NCI-H510A treated with DMSO at 0.1 percent for 48 hours (cell line): ENCODE data around the gene HMGN3.

Experiments
- DNase-seq: peaks from one replicate; lab custom pipeline; 2025; lab: John Stamatoyannopoulos, UW

Gene HMGN3

DNA sequence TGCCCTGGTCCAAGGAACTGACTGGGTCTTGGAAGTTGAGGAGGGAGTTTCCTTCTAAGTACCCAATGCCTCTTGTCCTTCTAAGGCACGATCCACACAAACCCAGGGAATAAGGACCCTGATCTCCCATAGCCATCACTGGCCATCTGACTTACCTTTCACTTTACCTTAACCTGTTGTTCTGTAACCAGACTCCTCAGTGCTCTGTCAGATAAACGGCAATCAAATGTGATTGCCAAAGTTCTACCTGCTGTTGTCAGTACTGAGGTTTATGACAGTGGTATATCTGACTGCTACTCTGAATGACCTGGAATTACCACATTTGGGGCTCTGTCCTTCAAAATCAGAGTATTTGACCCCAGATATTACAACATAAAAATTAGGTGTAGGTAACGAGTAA is 49.8 kb downstream of the HMGN3 start:
- DNase-seq: no peak

DNA sequence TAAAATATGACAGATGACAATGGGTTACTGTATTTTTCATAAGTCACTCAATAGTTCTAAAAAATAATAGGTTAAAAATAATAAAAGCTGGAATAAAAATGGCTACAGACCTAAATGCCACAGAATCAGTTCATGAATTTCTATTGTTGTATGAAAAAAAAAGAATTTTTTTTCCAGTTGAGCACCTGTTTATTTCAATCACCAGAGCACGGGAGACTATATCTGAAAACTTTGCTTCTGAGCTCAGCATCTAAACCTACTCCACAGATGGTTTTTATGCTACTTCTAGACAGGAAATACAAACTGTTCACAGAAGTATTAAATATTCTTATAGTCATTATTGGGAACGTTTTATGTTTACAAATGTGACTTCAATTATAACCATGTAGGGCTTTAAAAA is 50.4 kb downstream of the HMGN3 start:
- no peak for DNase-seq

DNA sequence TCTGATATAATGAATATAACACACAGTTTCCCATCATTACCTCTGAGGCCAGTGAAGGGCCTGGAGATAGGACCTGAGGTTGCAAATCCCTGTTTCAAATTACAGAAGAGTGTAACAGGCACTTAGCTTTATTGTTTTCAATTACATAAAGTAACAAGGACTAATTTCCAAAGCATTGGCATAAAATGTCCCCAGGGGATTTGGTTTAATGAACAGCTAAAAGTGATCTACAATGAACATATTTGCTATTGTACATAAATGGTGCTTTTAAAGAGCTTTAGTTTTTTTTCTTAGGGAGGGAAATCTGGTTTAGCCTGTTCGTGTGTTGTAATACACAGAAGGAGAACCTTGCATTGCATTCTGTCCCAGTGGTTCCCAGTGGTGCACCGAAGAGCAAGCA is 54.4 kb downstream of the HMGN3 start:
- no peak for DNase-seq

DNA sequence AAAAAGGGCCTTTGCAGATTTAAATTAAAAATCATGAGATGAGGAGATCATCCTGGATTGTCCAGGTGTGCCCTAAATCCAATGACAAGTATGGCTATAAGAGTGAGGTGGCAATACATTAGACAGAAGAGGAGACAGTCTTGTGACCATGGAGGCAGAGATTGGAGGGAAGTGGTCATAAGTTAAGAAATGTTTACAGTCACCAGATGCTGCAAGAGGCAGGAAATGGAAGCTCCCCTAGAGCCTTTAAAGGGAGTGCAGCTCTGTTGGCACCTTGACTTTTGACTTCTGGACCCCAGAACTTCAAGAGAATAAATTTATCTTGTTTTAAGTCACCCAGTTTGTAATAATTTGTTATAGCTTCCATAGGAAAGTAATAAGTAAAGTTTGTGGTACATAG is 61.1 kb downstream of the HMGN3 start:
- DNase-seq: no peak

DNA sequence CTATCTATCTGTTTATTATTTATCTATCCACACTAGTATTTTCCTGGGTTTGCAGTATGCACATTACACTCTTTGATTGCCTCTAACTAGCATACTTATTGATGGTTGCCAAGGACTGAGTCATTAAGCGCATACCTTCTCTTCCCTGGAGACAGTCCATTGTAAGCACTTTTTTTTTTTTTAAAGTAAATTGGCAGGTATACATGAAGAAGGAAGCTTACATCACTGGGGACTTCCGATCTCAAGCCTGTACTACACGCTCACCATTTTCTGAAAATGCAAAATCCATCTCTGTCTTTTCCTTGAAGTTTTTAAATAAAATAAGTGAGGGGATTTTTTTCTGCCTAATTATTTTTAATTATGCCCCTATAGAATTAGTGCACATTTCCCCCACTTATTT is 63.5 kb downstream of the HMGN3 start:
- DNase-seq: no peak

DNA sequence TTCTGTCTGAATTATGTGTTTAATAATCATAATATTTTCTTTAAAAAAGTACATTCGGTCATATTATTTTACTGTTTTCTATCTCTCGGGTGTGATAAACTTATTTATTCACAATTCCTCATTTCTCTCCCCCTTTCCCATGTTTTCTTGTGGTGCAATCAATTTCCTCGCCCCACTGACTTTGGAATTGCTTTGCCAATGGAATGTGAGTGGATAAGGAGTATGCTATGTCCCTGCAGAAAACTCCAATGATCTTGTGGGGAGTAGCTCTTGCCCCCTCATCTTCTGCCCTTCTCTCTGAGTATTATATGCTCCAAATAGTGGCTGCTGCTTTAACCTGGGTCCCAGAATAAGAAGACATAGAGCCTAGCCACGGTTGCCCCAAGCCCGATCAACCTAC is 64.1 kb downstream of the HMGN3 start:
- DNase-seq: no peak

DNA sequence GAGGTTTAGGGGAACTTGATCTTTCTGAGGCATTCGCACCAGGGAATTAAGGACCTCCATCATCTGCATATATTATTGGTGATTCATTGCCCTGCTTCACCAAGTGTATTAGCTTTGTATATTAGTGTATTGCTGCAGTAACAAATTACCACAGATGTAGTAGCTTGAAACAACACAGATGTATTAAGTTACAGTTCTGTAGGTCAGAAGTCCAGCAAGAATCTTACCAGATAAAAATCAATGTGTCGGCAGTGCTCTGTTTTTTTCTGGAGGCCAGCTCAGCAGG is 65.8 kb downstream of the HMGN3 start:
- no peak for DNase-seq

DNA sequence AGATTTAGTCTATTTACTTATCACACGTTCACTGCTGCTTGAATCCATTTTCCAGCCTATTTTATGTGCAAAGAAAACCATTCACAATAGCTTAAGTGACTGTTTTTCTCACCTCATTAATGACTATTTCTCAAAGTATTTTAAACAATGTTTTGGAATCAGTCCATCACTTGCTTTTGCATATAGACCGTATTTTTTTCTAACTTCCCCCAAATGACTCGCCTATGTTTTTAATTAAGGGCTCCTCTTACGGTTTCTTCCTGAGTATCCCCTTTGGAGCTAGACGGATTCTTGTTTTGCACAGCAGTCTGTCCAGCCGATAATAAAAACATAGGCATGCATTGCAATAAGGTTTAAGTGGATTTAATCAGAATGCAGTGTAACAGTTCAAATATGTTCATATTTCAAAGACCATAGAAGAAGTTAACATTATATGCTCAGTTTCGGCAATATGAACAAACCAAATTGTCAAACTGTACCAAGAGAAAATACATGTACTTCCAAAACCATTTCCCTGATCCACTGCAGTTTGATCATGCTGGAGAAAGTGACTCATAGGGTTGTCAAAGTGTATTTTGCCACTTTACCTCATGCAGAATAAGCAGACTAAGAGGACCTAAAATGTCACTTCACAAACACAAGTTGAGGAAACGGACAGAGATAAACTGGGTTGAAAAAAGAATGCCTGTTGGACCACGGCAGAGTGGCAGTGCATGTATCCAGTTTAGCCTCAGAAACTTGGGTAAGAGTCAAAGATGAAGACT is 66.4 kb downstream of the HMGN3 start:
- no peak for DNase-seq

DNA sequence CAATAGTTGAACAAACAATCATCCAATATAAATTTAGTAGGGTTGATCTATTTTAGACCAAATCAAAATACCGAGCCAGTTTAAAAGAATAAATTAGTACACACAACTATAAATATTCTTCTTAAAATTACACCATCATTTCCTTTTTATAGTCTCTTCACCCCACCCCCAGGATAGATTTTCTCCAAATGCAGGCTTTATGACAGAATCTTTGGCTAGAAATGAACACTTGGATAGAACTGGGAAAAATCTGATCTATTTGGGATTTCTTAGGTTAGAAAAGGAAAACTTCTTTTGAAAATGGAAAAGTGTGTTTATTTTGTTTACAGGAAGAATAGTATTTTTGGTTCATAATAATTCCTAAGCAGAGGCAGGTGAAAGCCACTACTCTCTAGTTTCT is 74.6 kb downstream of the HMGN3 start:
- no peak for DNase-seq

DNA sequence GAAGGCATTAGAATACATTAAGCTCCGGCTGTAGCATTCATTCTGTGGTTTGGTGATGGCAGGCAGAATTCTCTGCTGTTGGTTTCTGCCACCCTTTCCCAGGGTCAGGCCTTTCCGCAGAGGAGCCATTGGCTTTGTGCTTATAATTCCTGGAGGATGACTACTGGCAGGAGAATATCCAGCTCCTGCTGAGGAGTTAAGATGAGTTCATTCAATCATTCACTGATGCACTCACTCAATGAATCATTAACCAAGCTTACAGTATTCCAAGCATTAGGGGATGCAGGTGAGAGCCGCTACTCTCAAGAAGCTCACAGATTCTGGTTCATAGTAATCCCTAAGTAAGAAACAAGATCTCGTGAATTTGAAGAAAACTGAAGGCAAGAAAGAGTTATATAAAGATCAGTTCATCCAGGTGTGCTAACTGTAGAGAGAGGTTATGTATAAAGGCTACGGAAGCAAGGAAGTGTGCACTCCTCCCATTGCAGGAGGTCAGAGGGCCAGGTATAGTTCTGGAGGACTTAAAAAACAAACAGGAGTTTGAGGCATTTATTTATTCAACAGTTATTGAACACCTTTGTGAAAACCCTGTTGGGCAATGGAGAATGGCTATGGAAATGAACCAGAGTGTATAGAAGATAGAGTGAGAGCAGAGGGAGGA is 75.5 kb downstream of the HMGN3 start:
- DNase-seq: no peak

DNA sequence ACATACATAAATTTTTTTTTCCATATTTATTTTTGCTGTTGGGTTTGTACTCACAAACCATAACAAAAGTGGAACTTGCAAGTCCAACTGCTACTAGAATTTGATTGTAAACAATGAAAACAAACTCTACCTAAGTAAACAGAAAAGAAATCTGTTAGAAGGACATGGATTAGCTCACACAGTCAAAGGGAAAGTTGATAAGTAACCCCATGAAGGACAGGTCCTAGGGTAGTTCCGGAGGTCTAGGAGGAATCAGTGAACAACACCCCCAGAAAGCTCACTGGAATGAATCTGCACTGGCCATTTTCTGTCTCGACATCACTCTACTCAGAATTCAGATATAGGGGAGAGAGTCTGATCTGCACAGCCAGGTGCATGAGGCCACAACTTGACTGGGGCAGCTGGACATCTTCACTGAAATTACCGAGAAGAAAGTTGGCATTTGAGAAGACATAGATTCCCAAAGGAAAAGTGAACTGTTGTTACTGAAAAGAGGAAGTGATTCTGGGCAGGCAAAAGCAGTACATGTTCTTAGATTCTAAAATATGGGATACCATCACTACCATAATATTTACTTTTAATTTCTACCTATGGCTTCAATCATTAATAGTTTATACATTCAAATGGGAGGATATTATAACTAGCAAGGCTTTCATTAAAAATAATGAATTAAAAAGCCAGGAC is 76.4 kb downstream of the HMGN3 start:
- DNase-seq: no peak

DNA sequence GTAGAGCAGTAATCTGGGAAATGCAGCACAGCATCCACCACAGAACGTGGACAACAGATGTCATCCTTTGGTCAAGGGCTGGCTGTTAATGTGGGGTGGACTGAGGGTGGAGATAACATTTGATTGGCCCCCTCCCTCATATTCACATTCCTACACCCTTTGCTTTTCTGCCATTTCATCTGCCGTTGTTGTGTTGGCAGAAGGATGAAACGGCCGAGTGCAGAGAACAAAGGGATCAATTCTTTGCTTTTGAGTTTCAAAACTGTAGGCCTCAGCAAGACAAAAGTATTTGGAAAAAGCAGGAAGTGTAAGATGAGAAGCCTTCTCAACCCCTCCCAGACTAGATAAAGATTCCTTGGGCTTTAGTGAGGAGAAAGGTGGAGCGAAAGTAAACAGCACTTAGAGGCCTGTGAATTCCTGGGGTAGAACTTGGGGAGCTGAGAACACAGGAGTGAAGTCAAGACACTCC is 82.2 kb downstream of the HMGN3 start:
- DNase-seq: no peak
